Activated CD8-positive, alpha-beta T cell treated with anti-CD3 and anti-CD28 coated beads for 36 hours (primary cell): ENCODE measurements around the gene DPYD. TPM values are rescaled to one million over a fixed set of nuclear protein-coding genes. Genes with fewer than 3 reads are reported as not detected.
A peak's percentile ranks its signal among the peaks of the same experiment; 100 is the strongest.

Source experiments
- ATAC-seq: fragments of 200-7000 bp; cut with Tn5 transposase; one replicate; pipeline ENCODE4 v1.10.0; 2021; ENCODE audit warnings: mild to moderate bottlenecking, moderate library complexity
- CTCF ChIA-PET: fragments of 350-600 bp; sonication (Branson Sonifier 250); formaldehyde crosslinking; loops from one replicate; lab custom pipeline; 2021; ENCODE audit warnings: antibody characterized with exemption; lab: Charles Lee
- POLR2A ChIA-PET: fragments of 350-600 bp; sonication (Branson Sonifier 250); formaldehyde crosslinking; loops from one replicate; lab custom pipeline; 2021; ENCODE audit warnings: antibody characterized with exemption; lab: Charles Lee
- DNase-seq: peaks from one replicate; pipeline ENCODE4 v3.0.0-alpha.2; 2020
- H3K27ac Mint-ChIP-seq: one replicate; pipeline ENCODE4 v1.8.0; 2021; ENCODE audit warnings: mild to moderate bottlenecking, mixed read lengths
- H3K27me3 Mint-ChIP-seq: one replicate; pipeline ENCODE4 v1.8.0; 2021; ENCODE audit warnings: mixed read lengths
- H3K36me3 Mint-ChIP-seq: one replicate; pipeline ENCODE4 v1.8.0; 2021; ENCODE audit warnings: low read depth, mixed read lengths
- H3K4me1 Mint-ChIP-seq: one replicate; pipeline ENCODE4 v1.8.0; 2021; ENCODE audit warnings: low read depth, mixed read lengths
- H3K4me3 Mint-ChIP-seq: one replicate; pipeline ENCODE4 v1.8.0; 2021; ENCODE audit warnings: mild to moderate bottlenecking, moderate library complexity, mixed read lengths
- H3K9me3 Mint-ChIP-seq: one replicate; pipeline ENCODE4 v1.8.0; 2021; ENCODE audit warnings: mixed read lengths
- CTCF ChIP-seq: fragments of 200-600 bp; IDR thresholded peaks from one replicate; pipeline ENCODE4 v1.8.0; 2022; ENCODE audit warnings: antibody characterized with exemption, mild to moderate bottlenecking
- intact Hi-C: fragments of 100-400 bp; cut with micrococcal nuclease; formaldehyde crosslinking; loops from one replicate; pipeline ENCODE4 v1.10.0; 2022
- total RNA-seq, 2 experiments: library from RNA; stranded (reverse); gene quantifications; one replicate each; pipeline ENCODE4 v1.2.3, GENCODE V29; 2021

Gene DPYD
- total RNA-seq, 2 experiments from 2014 or later: 10.7 to 10.8 TPM

DNA sequence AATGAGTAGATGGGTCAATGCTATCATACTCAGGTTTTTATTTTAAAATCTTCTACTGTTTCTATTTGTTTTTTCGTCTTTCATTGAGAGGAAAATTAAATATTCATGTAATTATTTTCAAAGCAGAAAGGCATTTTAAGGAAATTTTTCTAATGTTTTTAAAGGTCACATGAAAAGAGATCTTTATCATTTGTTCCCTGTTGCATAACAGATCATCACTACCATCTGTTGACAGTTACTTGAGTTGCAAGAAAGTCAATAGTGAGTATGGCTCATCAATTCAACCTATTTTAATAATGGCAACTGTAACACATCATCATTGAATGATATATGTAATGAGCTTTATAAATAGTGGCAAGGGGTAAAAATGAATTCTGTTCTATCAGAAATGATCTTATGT is 369.7 kb downstream of the DPYD start:
- ChIA-PET POLR2A (no interaction called here), CTCF (interaction anchor here (0.6 kb wide), 1 partner anchor 164 kb away, joined by 3 read pairs; no protein-coding TSS in a partner anchor)
- DNase-seq (no peak), ATAC-seq (no peak)
- no peak overlapping the region for H3K27ac Mint-ChIP-seq
- intact Hi-C loops: no loop called here
- H3K4me1 Mint-ChIP-seq: no peaks in the 10 kb centered on the region
- H3K27me3 Mint-ChIP-seq: no peaks in the 10 kb centered on the region
- TF ChIP-seq CTCF: no peak
- H3K4me3 Mint-ChIP-seq: no peak overlapping the region
- H3K9me3 Mint-ChIP-seq: no peaks in the 10 kb centered on the region
- H3K36me3 Mint-ChIP-seq: peaks cover 2% of the 10 kb centered on the region

GRCh38 chr1:97545446-97545845 is 375.4 kb downstream of the DPYD start:
- intact Hi-C loops: no loop called here
- DNase-seq (no peak), ATAC-seq (no peak)
- no peaks in the 10 kb centered on the region for H3K9me3 Mint-ChIP-seq
- no peaks in the 10 kb centered on the region for H3K27me3 Mint-ChIP-seq
- no peak overlapping the region for H3K27ac Mint-ChIP-seq
- peaks cover 8% of the 10 kb centered on the region for H3K36me3 Mint-ChIP-seq
- CTCF ChIA-PET: no interaction called here
- POLR2A ChIA-PET: no interaction called here
- H3K4me1 Mint-ChIP-seq: peaks cover 2% of the 10 kb centered on the region
- no peak for TF ChIP-seq CTCF
- H3K4me3 Mint-ChIP-seq: no peak overlapping the region

DNA sequence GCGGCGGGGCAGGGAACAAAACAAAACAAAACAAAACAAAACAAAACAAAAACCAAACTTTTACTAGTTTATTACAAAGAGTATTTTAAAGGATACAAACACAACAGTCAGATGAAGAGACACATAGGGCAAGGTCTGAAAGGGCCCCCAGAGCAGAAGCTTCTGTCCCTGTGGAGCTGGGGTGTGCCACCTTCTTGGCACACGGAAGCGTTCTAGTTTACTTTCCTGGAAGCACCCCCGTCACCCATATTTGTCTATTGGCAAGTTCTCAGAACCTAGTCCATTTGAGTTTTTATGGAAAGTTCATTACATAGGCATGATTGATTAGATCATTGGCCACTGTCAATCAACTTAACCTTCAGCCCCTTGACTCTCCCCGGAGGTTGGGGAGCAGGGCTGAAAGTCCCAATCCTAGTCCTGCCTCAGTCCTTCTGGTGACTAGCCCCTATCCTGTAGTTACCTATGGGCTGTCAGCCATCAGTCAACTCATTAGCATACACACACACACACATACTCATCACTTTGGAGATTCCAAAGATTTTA is 380.4 kb downstream of the DPYD start:
- Mint-ChIP-seq H3K27ac (no peak overlapping the region), H3K4me1 (peaks cover 13% of the 10 kb centered on the region), H3K27me3 (no peaks in the 10 kb centered on the region), H3K9me3 (no peaks in the 10 kb centered on the region), H3K4me3 (no peak overlapping the region), H3K36me3 (peaks cover 21% of the 10 kb centered on the region)
- CTCF ChIA-PET: no interaction called here
- ATAC-seq (no peak), DNase-seq (no peak)
- intact Hi-C loops: no loop called here
- POLR2A ChIA-PET: no interaction called here
- no peak for TF ChIP-seq CTCF

- no peak for TF ChIP-seq CTCF
- Mint-ChIP-seq H3K9me3 (no peaks in the 10 kb centered on the region), H3K4me1 (peaks cover 11% of the 10 kb centered on the region), H3K4me3 (no peak overlapping the region), H3K27me3 (no peaks in the 10 kb centered on the region), H3K27ac (peak overlapping the region; percentile 70), H3K36me3 (peaks cover 24% of the 10 kb centered on the region)
- intact Hi-C loops: no loop called here
- DNase-seq (no peak), ATAC-seq (peak; percentile 30)
- CTCF ChIA-PET: interaction anchor here (1.5 kb wide), 1 partner anchor 12 kb away, joined by 3 read pairs; no protein-coding TSS in a partner anchor
- POLR2A ChIA-PET: no interaction called here
Observed at GRCh38 chr1:97538113-97538512, 382.7 kb downstream of the DPYD start.

DNA sequence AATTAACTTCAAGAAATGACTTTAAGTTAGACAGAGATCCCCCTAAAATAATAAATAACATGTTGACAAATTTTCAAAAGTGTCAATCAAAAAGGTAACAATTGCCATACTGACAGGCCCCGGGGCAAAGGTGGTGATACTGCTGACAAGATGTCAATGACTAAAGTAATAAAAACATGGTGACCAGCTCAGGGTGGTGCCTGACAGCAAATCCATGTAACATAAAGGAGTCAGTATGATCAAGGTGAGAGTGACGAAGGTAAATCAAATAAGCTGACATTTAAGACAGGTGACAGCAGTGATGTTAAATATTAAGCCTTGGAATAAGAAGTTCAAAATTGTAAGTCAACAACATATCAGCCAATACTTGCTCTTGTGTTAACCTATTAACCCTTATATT is 387.5 kb downstream of the DPYD start:
- Mint-ChIP-seq H3K4me1 (peaks cover 11% of the 10 kb centered on the region), H3K4me3 (no peak overlapping the region), H3K27ac (no peak overlapping the region), H3K27me3 (no peaks in the 10 kb centered on the region), H3K9me3 (no peaks in the 10 kb centered on the region), H3K36me3 (peaks cover 21% of the 10 kb centered on the region)
- TF ChIP-seq CTCF: no peak
- POLR2A ChIA-PET: no interaction called here
- CTCF ChIA-PET: no interaction called here
- no peak for DNase-seq
- intact Hi-C loops: no loop called here
- ATAC-seq: no peak
